HL-60 (cell line): ENCODE data around the gene ZNF469.

Experiments
- GABPA ChIP-seq: IDR thresholded peaks from 2 replicates; pipeline ENCODE4 v1.6.1; 2012; ENCODE audit warnings: low read depth
- POLR2AphosphoS5 ChIP-seq: IDR thresholded peaks from 2 replicates; pipeline ENCODE4 v1.6.1; 2012; ENCODE audit warnings: low read depth
- TF ChIP-seq, protein P1 (sequence below): IDR thresholded peaks from one replicate; pipeline ENCODE4 v1.5.1; 2011; ENCODE audit warnings: low read length, control low read depth, inconsistent platforms; ENCODE audit not compliant: insufficient read depth
- TF ChIP-seq, protein P2 (sequence below): IDR thresholded peaks from 2 replicates; pipeline ENCODE4 v1.6.1; 2012; ENCODE audit warnings: low read depth; ENCODE audit not compliant: insufficient replicate concordance

DNA sequence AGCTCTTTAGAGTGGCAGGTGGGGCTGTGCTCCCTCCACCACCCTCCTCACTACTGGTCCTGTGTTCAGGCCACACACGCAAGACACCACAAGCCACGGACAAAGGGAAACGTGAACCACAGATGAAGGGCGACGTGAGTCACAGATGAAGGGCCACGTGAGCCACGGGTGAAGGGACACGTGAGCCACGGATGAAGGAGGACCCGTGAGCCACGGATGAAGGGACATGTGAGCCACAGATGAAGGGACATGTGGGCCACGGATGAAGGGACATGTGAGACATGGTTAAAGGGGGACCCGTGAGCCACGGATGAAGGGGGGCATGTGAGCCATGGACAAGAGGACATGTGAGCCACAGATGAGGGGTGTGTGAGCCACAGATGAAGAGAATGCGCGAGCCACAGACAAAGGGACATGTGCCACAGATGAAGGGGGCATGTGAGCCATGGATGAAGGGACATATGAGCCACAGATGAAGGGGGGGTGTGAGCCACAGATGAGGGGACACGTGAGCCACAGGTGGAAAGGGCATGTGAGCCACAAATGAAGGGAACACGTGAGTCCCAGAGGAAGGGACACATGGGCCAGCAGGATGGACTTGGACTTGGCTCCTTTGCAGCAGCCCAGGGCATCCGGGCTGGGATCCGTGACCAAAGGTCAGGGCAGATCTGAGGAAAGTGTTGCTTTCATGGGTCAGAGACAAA is 15.6 kb downstream of the ZNF469 start:
- TF ChIP-seq, protein P1, sequence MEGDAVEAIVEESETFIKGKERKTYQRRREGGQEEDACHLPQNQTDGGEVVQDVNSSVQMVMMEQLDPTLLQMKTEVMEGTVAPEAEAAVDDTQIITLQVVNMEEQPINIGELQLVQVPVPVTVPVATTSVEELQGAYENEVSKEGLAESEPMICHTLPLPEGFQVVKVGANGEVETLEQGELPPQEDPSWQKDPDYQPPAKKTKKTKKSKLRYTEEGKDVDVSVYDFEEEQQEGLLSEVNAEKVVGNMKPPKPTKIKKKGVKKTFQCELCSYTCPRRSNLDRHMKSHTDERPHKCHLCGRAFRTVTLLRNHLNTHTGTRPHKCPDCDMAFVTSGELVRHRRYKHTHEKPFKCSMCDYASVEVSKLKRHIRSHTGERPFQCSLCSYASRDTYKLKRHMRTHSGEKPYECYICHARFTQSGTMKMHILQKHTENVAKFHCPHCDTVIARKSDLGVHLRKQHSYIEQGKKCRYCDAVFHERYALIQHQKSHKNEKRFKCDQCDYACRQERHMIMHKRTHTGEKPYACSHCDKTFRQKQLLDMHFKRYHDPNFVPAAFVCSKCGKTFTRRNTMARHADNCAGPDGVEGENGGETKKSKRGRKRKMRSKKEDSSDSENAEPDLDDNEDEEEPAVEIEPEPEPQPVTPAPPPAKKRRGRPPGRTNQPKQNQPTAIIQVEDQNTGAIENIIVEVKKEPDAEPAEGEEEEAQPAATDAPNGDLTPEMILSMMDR: no peak
- TF ChIP-seq POLR2AphosphoS5 (no peak), GABPA (no peak)
- TF ChIP-seq, protein P2, sequence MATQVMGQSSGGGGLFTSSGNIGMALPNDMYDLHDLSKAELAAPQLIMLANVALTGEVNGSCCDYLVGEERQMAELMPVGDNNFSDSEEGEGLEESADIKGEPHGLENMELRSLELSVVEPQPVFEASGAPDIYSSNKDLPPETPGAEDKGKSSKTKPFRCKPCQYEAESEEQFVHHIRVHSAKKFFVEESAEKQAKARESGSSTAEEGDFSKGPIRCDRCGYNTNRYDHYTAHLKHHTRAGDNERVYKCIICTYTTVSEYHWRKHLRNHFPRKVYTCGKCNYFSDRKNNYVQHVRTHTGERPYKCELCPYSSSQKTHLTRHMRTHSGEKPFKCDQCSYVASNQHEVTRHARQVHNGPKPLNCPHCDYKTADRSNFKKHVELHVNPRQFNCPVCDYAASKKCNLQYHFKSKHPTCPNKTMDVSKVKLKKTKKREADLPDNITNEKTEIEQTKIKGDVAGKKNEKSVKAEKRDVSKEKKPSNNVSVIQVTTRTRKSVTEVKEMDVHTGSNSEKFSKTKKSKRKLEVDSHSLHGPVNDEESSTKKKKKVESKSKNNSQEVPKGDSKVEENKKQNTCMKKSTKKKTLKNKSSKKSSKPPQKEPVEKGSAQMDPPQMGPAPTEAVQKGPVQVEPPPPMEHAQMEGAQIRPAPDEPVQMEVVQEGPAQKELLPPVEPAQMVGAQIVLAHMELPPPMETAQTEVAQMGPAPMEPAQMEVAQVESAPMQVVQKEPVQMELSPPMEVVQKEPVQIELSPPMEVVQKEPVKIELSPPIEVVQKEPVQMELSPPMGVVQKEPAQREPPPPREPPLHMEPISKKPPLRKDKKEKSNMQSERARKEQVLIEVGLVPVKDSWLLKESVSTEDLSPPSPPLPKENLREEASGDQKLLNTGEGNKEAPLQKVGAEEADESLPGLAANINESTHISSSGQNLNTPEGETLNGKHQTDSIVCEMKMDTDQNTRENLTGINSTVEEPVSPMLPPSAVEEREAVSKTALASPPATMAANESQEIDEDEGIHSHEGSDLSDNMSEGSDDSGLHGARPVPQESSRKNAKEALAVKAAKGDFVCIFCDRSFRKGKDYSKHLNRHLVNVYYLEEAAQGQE: no peak
